ENCODE data around the gene KSR1.

GRCh38 chr17:27654654-27655524 is 198.6 kb downstream of the KSR1 start:
- TF ChIP-seq CTCF (IDR thresholded peaks at IDR 0.05) = peak; percentile 79 to 91 (median 83)
- no peak for TF ChIP-seq POLR2A (IDR thresholded peaks at IDR 0.05)
- no peak for TF ChIP-seq POLR2AphosphoS5 (IDR thresholded peaks at IDR 0.05)
